ENCODE data around the gene NAALADL2.

DNA sequence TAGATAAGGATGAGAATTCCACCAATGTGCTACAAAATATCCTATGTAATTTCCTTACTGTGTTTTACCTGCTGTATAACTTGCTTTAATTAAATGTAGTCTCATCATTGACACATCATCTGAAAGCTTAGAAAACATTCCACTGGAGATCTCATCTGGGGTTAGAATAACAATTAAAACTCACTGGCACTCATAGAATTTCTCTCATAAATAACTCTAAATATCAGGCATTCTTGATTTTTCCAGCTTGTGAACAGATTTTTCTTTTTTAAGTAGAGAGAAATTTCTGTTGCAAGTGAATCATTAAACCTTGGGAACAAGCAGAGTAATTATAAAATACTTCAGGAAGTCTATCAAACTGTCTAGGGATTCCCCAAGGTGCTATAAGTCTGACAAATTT lies 843.8 kb downstream of the NAALADL2 start:
- TF ChIP-seq, protein P1, sequence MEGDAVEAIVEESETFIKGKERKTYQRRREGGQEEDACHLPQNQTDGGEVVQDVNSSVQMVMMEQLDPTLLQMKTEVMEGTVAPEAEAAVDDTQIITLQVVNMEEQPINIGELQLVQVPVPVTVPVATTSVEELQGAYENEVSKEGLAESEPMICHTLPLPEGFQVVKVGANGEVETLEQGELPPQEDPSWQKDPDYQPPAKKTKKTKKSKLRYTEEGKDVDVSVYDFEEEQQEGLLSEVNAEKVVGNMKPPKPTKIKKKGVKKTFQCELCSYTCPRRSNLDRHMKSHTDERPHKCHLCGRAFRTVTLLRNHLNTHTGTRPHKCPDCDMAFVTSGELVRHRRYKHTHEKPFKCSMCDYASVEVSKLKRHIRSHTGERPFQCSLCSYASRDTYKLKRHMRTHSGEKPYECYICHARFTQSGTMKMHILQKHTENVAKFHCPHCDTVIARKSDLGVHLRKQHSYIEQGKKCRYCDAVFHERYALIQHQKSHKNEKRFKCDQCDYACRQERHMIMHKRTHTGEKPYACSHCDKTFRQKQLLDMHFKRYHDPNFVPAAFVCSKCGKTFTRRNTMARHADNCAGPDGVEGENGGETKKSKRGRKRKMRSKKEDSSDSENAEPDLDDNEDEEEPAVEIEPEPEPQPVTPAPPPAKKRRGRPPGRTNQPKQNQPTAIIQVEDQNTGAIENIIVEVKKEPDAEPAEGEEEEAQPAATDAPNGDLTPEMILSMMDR (IDR thresholded peaks at IDR 0.05; ENCODE audit: insufficient read depth, low read length, poor library complexity, severe bottlenecking), result no peak
- no peak for TF ChIP-seq EZH2phosphoT487 (conservative IDR thresholded peaks at IDR 0.05; ENCODE audit: low read length)
